Mucosa of gallbladder (tissue), 1 donor: Measurements from ENCODE around the gene DNM2. TPM values are rescaled to one million over a fixed set of nuclear protein-coding genes. Genes with fewer than 3 reads are reported as not detected.
"Not testable (repeated sequence)": the region's sequence is repeated elsewhere in the genome, so short reads cannot be mapped to it uniquely, and the experiment has no call there.

ENCODE experiments used
- DNase-seq: peaks from one replicate; pipeline ENCODE4 v3.0.0-alpha.2; 2020; ENCODE audit warnings: low spot score
- total RNA-seq: library from RNA; stranded (reverse); gene quantifications from one replicate; pipeline ENCODE4 v1.2.1, GENCODE V29; 2021
- donor health status: DM: no; HTN: no; CAD: no.

The DNM2 gene
- total RNA-seq, 1 donor from 2014 or later: 227 TPM

GRCh38 chr19:10724573-10725071, 6.7 kb downstream of the DNM2 start:
- DNase-seq: no peak

GRCh38 chr19:10725415-10725814, 7.5 kb downstream of the DNM2 start:
- no peak for DNase-seq

- DNase-seq: peak; percentile 67
These were observed 8.4 kb downstream of the DNM2 start for GRCh38 chr19:10726268-10726667.

- DNase-seq: no peak
These were observed 9.9 kb downstream of the DNM2 start for GRCh38 chr19:10727685-10728201.

GRCh38 chr19:10729411-10729810, 11.5 kb downstream of the DNM2 start:
- no peak for DNase-seq

GRCh38 chr19:10730932-10731331, 13.1 kb downstream of the DNM2 start:
- DNase-seq: no peak

GRCh38 chr19:10735741-10736140, 17.9 kb downstream of the DNM2 start:
- DNase-seq: no peak

GRCh38 chr19:10736189-10736588, 18.3 kb downstream of the DNM2 start:
- no peak for DNase-seq

- no peak for DNase-seq
These were observed 19.2 kb downstream of the DNM2 start for GRCh38 chr19:10736916-10737551.

GRCh38 chr19:10737722-10738121, 19.8 kb downstream of the DNM2 start:
- no peak for DNase-seq

GRCh38 chr19:10740798-10741197, 22.9 kb downstream of the DNM2 start:
- DNase-seq: no peak

- no peak for DNase-seq
These were observed 24.6 kb downstream of the DNM2 start for GRCh38 chr19:10742476-10742875.

- DNase-seq: no peak
These were observed 26.4 kb downstream of the DNM2 start for GRCh38 chr19:10744253-10744798.

GRCh38 chr19:10744801-10745293, 27.0 kb downstream of the DNM2 start:
- DNase-seq: no peak

GRCh38 chr19:10746437-10746836, 28.6 kb downstream of the DNM2 start:
- not testable (repeated sequence) for DNase-seq

GRCh38 chr19:10747271-10747670, 29.4 kb downstream of the DNM2 start:
- DNase-seq: peak; percentile 76

- no peak for DNase-seq
These were observed 29.8 kb downstream of the DNM2 start for GRCh38 chr19:10747674-10748073.

GRCh38 chr19:10748195-10748926, 30.5 kb downstream of the DNM2 start:
- DNase-seq: no peak

GRCh38 chr19:10748927-10749434, 31.1 kb downstream of the DNM2 start:
- peak; percentile 92 for DNase-seq

GRCh38 chr19:10749435-10750384, 31.8 kb downstream of the DNM2 start:
- peak; percentile 82 for DNase-seq
